Limb (tissue), 2 donors: Measurements from ENCODE around the gene TIMM13.
"Not testable (repeated sequence)": the region's sequence is repeated elsewhere in the genome, so short reads cannot be mapped to it uniquely, and the experiment has no call there.

ENCODE experiments used
- DNase-seq, 2 donors: peaks; one replicate each; pipeline ENCODE4 v3.0.0-alpha.2; 2016; ENCODE audit errors: extremely low spot score in 2 of 2

Gene TIMM13

GRCh38 chr19:2427429-2428320 lies at the start of gene TIMM13:
TIMM13 (minus strand) TSS chr19:2427586; CDS start chr19:2427533, 53 bp downstream.
- peak; percentile 97 to 98 for DNase-seq

- peak in 1 of 2 donors; percentile 72 for DNase-seq
Measured at GRCh38 chr19:2476451-2477140, 49.2 kb upstream of the TIMM13 start.

GRCh38 chr19:2475702-2476450 lies 48.5 kb upstream of the TIMM13 start, which contains the start of gene GADD45B:
GADD45B (plus strand) TSS chr19:2476127; CDS start chr19:2476359, 232 bp downstream.
- DNase-seq: peak; percentile 95 to 96

- peak in 1 of 2 donors; percentile 70 for DNase-seq
Measured at GRCh38 chr19:2475018-2475701, 47.8 kb upstream of the TIMM13 start.

GRCh38 chr19:2474232-2475017 lies 47.0 kb upstream of the TIMM13 start:
- peak; percentile 86 to 91 for DNase-seq

DNA sequence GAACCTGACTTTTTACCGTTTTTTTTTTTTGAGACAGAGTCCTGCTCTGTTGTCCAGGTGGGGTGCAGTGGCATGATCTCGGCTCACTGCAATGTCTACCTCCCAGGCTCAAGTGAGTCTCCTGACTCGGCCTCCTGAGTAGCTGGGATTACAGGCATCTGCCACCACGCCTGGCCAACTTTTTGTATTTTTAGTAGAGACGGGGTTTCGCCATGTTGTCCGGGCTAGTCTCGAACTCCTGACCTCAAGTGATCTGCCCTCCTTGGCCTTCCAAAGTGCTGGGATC lies 42.5 kb upstream of the TIMM13 start:
- DNase-seq: not testable (repeated sequence)

- DNase-seq: peak in 1 of 2 donors; percentile 64
Measured at GRCh38 chr19:2469102-2469914, 41.9 kb upstream of the TIMM13 start.

- DNase-seq: no peak
Measured at GRCh38 chr19:2468596-2468995, 41.2 kb upstream of the TIMM13 start.

- DNase-seq: no peak
Measured at GRCh38 chr19:2464389-2464788, 37.0 kb upstream of the TIMM13 start.

- not testable (repeated sequence) for DNase-seq
Measured at GRCh38 chr19:2463694-2464093, 36.3 kb upstream of the TIMM13 start.

DNA sequence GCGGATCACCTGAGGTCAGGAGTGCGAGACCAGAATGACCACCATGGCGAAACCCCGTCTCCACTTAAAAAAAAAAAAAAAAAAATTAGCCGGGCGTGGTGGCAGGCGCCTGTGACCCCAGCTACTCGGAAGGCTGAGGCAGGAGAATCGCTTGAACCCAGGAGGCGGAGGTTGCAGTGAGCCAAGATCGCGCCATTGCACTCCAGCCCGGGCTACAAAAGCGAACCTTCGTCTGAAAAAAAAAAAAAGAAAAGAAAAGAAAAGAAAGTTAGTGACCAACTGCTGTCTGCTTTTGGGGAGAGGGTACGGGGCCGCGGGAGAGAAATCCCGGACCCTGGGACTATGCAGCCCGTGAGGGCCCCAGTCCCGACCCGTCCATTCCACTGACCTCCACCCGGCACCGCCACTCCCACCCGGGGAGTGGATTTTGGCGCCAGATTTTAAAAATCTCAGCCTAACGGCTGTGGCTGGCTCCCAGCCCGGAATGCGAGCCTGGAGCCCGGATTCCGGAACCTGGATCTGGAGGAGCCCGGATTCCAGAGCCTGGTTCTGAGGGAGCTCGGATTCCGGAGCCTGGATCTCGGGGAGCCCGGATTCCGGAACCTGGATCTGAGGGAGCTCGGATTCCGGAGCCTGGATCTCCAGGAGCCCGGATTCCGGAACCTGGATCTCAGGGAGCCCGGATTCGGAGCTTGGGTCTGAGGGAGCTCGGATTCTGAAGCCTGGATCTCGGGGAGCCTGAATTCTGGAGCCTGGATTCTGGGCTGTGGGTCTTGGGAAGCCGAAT lies 35.4 kb upstream of the TIMM13 start:
- DNase-seq: peak; percentile 93 to 94

DNA sequence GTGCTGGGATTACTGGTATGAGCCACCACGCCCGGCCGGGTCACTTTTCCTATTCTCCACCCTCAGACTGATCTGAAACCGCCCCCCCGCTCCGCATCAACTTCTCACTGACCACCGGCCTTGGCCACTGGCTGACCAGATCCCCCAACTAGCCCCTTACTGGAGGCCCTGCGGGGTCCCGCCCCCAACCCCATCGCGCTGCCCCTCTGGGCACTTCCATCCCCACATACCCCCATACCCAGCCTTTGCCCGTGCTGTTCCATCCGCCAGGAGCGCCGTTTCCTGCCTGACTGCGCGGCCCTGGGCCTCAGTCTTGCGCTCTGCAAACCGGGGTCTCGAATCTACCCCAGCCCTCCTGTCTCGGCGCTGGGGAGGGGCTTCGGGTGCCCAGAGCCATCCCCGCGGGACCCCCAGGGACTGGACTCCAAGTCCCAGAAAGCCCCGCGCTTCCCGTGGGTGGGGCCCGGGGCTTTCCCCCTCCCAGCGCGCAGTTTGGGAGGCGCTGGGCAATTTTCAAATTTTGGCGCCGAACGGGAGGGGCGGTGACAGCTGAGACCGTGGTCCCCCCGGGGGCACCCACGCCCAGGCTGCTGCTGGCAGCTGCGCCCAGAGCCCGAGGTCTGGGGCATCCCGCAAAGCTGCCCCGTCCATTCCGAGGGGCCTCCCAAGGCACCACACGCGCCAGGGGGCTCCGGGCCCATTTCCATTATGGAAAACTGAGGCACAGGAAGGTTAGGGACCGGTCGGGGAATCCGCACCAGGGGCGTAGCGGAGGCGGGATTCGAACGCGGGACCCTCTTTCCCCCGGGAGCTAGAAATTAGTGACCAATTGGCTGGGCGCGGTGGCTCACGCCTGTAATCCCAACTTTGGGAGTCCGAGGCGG lies 34.6 kb upstream of the TIMM13 start:
- peak; percentile 70 to 84 for DNase-seq

DNA sequence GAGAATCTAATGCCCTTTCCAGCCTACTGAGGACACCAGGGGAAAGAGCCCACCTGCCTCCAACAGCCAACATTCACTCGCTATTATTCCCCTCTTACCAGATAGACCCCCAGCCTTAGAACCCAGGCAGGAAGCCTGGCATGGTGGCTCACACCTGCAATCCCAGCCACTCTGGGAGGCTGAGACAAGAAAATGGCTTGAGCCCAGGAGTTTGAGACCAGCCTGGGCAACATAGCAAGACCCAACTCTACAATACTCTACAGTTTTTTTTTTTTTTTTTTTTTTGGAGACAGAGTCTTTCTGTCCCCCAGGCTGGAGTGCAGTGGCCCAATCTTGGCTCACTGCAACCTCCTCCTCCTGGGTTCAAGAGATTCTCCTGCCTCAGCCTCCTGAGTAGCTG lies 32.9 kb upstream of the TIMM13 start:
- no peak for DNase-seq

DNA sequence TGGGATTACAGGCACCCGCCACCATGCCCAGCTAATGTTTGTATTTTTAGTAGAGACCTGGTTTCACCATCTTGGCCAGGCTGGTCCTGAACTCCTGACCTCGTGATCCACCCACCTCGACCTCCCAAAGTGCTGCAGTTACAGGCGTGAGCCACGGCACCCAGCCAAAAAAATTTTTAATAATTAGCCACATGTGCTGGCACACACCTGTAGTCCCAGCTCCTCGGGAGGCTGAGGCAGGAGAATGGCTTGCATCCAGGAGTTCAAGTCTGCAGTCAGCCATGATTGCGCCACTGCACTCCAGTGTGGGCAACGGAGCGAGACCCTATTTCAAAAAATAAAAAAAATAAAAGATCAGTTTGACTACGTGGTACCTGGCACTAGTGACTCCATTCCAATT lies 31.4 kb upstream of the TIMM13 start:
- not testable (repeated sequence) for DNase-seq

GRCh38 chr19:2458054-2458453 lies 30.7 kb upstream of the TIMM13 start:
- DNase-seq: no peak

DNA sequence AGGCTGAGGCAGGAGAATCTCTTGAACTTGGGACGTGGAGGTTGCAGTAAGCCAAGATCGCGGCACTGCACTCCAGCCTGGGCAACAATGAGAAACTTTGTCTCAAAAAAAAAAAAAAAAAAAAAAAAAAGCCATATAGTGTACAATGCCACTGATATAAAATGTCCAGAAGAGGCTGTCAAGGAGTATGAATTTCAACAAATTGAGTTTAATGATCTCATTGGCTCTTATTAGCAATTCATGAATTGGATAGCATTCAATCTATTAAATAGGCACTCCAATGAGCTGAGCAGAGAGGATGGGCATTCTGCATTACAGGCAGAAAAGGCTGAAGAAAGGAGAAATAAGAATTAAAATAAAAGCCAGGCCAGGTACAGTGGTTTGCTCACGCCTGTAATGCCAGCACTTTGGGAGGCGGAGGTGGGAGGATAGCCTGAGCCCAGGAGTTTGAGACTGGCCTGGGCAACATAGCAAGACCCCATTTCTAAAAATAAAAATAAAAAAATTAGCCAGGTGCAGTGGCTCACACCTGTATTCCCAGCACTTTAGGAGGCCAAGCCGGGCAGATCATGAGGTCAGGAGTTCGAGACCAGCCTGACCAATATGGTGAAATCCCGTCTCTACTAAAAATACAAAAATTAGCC lies 30.1 kb upstream of the TIMM13 start:
- DNase-seq: no peak

DNA sequence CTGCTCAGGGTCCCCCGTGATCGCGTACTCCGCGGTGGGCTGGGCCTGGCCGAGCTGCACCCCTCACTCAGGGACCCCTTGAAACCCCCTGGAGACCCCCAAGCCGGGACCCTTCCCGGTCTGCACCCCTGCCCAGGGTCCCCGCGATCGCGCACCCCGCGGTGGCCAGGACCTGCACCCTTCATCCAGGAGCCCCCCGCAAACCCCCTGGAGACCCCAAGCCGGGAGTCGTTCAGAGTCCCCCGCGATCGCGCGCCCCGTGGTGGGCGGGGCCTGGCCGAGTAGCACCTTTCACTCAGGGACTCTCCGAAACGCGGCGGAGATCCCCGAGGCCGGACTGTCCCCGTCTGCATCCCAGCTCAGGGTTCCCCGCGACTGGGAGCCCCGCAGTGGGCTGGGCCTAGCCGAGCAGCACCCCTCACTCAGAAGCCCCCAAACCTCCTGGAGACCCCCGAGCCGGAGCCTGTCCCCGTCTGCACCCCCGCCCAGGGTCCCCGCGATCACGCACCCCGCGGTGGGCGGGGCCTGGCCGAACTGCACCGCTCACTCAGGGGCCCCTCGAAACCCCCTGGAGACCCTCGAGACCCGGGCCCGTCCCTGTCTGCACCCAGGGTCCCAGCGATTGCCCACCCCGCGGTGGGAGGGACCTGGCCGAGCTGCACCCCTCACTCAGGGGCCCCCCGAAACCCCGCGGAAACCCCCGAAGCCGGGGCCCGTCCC lies 28.6 kb upstream of the TIMM13 start:
- DNase-seq: peak in 1 of 2 donors; percentile 57
